ENCODE measurements around the gene AOC1.

The AOC1 gene

GRCh38 chr7:150846291-150847115 lies 5.8 kb upstream of the AOC1 start:
- no peak for TF ChIP-seq CTCF (IDR thresholded peaks at IDR 0.05; ENCODE audit: borderline replicate concordance, insufficient read depth, low read depth, low read length)
- H3K4me3 ChIP-seq (ENCODE audit: low read depth, low read length) = no peak overlapping the region

GRCh38 chr7:150847536-150847935 lies 4.8 kb upstream of the AOC1 start:
- H3K4me3 ChIP-seq (ENCODE audit: low read depth, low read length) = no peak overlapping the region
- TF ChIP-seq CTCF (IDR thresholded peaks at IDR 0.05; ENCODE audit: borderline replicate concordance, insufficient read depth, low read depth, low read length) = no peak

- H3K4me3 ChIP-seq (ENCODE audit: low read depth, low read length) = no peak overlapping the region
Observed at GRCh38 chr7:150848111-150848510, 4.2 kb upstream of the AOC1 start.

GRCh38 chr7:150848561-150849115 lies 3.7 kb upstream of the AOC1 start:
- H3K4me3 ChIP-seq (ENCODE audit: low read depth, low read length) = no peak overlapping the region
- no peak for TF ChIP-seq CTCF (IDR thresholded peaks at IDR 0.05; ENCODE audit: borderline replicate concordance, insufficient read depth, low read depth, low read length)

More at GRCh38 chr7:150848111-150848510, 4.2 kb upstream of the AOC1 start:
- TF ChIP-seq CTCF (IDR thresholded peaks at IDR 0.05; ENCODE audit: borderline replicate concordance, insufficient read depth, low read depth, low read length) = no peak

GRCh38 chr7:150849204-150849775 lies 3.0 kb upstream of the AOC1 start:
- no peak for TF ChIP-seq CTCF (IDR thresholded peaks at IDR 0.05; ENCODE audit: borderline replicate concordance, insufficient read depth, low read depth, low read length)
- no peak overlapping the region for H3K4me3 ChIP-seq (ENCODE audit: low read depth, low read length)

GRCh38 chr7:150850273-150850672 lies 2.0 kb upstream of the AOC1 start:
- TF ChIP-seq CTCF (IDR thresholded peaks at IDR 0.05; ENCODE audit: borderline replicate concordance, insufficient read depth, low read depth, low read length) = no peak
- no peak overlapping the region for H3K4me3 ChIP-seq (ENCODE audit: low read depth, low read length)
